HEK293 (cell line): ENCODE data around the gene PPFIA2.
"Not testable (repeated sequence)": the region's sequence is repeated elsewhere in the genome, so short reads cannot be mapped to it uniquely, and the experiment has no call there.

Experiments used
- CTCF ChIA-PET: fragments of 350-600 bp; formaldehyde crosslinking; extraction: SDS; loops from one replicate; lab custom pipeline; 2021; ENCODE audit warnings: antibody characterized with exemption; lab: Yijun Ruan, JAX
- POLR2A ChIA-PET: fragments of 300-600 bp; formaldehyde crosslinking; extraction: SDS; loops from one replicate; lab custom pipeline; 2020; ENCODE audit warnings: antibody characterized with exemption, inconsistent platforms; lab: Yijun Ruan, JAX
- H3K27ac ChIP-seq: fragments of 200-500 bp; sonication (Bioruptor generic); 2 replicates; pipeline ENCODE4 v1.5.1; 2014; ENCODE audit warnings: low read depth, low read length, control low read depth, inconsistent platforms; ENCODE audit errors: extremely low read depth
- H3K36me3 ChIP-seq, 2 experiments: fragments of 200-500 bp in 1 of 2; sonication (Bioruptor generic) in 1 of 2; 1 replicate in 1 of 2; 2 replicates in 1 of 2; pipeline ENCODE4 v1.5.1; 2014 to 2017; ENCODE audit warnings: inconsistent platforms in 2 of 2, low read length in 2 of 2; ENCODE audit not compliant: control insufficient read depth in 2 of 2, insufficient read depth in 1 of 2
- H3K4me1 ChIP-seq: fragments of 200-500 bp; sonication (Bioruptor generic); 2 replicates; pipeline ENCODE4 v1.5.1; 2014; ENCODE audit warnings: mild to moderate bottlenecking, low read length, inconsistent platforms; ENCODE audit not compliant: control insufficient read depth, insufficient read depth
- H3K4me3 ChIP-seq: 2 replicates; pipeline ENCODE4 v1.5.1; 2011; ENCODE audit warnings: low read depth, mild to moderate bottlenecking, control low read depth, low read length, moderate library complexity
- H3K9me3 ChIP-seq: fragments of 200-500 bp; sonication (Bioruptor generic); 2 replicates; pipeline ENCODE4 v1.5.1; 2014; ENCODE audit warnings: low read depth, low read length, inconsistent platforms; ENCODE audit not compliant: control insufficient read depth, insufficient read depth
- FEZF1 ChIP-seq: fragments of 450-650 bp; formaldehyde crosslinking; IDR thresholded peaks from 2 replicates; pipeline ENCODE4 v1.5.1; 2016; ENCODE audit warnings: missing biosample characterization, missing genetic modification characterization
- HOXC10 ChIP-seq: sonication (generic); formaldehyde crosslinking; IDR thresholded peaks from 2 replicates; pipeline ENCODE4 v1.8.1; 2023; ENCODE audit warnings: mild to moderate bottlenecking, missing genetic modification reagents
- MEIS1 ChIP-seq: sonication (generic); formaldehyde crosslinking; IDR thresholded peaks from 2 replicates; pipeline ENCODE4 v1.8.1; 2022; ENCODE audit warnings: missing genetic modification reagents, mild to moderate bottlenecking, borderline replicate concordance
- PBX3 ChIP-seq: sonication (generic); formaldehyde crosslinking; IDR thresholded peaks from 2 replicates; pipeline ENCODE4 v1.8.1; 2022; ENCODE audit warnings: mild to moderate bottlenecking, moderate library complexity, missing genetic modification reagents
- PRDM1 ChIP-seq: fragments of 450-650 bp; formaldehyde crosslinking; IDR thresholded peaks from 2 replicates; pipeline ENCODE4; 2016; ENCODE audit warnings: missing biosample characterization, missing genetic modification characterization
- ZNF19 ChIP-seq: fragments of 450-650 bp; formaldehyde crosslinking; IDR thresholded peaks from 2 replicates; pipeline ENCODE4; 2016; ENCODE audit warnings: missing biosample characterization, missing genetic modification characterization, low read depth
- ZNF248 ChIP-seq: fragments of 450-650 bp; formaldehyde crosslinking; IDR thresholded peaks from 2 replicates; pipeline ENCODE4 v1.5.1; 2017; ENCODE audit warnings: missing biosample characterization, missing genetic modification characterization
- ZNF302 ChIP-seq: fragments of 450-650 bp; formaldehyde crosslinking; IDR thresholded peaks from 2 replicates; pipeline ENCODE4 v1.5.1; 2016; ENCODE audit warnings: missing biosample characterization, missing genetic modification characterization, low read depth
- ZNF311 ChIP-seq: fragments of 450-650 bp; formaldehyde crosslinking; IDR thresholded peaks from 2 replicates; pipeline ENCODE4 v1.5.1; 2017; ENCODE audit warnings: missing biosample characterization, missing genetic modification characterization, borderline replicate concordance
- ZNF394 ChIP-seq: fragments of 450-650 bp; formaldehyde crosslinking; IDR thresholded peaks from 2 replicates; pipeline ENCODE4 v1.5.1; 2016; ENCODE audit warnings: missing biosample characterization, missing genetic modification characterization, mild to moderate bottlenecking, moderate library complexity, borderline replicate concordance
- ZNF629 ChIP-seq: fragments of 450-650 bp; formaldehyde crosslinking; IDR thresholded peaks from 2 replicates; pipeline ENCODE4 v1.5.1; 2017; ENCODE audit warnings: missing biosample characterization, missing genetic modification characterization
- ZNF654 ChIP-seq: fragments of 450-650 bp; formaldehyde crosslinking; IDR thresholded peaks from 2 replicates; pipeline ENCODE4 v1.5.1; 2016; ENCODE audit warnings: low read depth, missing biosample characterization, missing genetic modification characterization
- ZNF76 ChIP-seq: fragments of 450-650 bp; formaldehyde crosslinking; IDR thresholded peaks from 2 replicates; pipeline ENCODE4; 2016; ENCODE audit warnings: low read depth, missing biosample characterization, missing genetic modification characterization, borderline replicate concordance
- TF ChIP-seq, protein P1 (sequence below): fragments of 450-650 bp; formaldehyde crosslinking; IDR thresholded peaks from 2 replicates; pipeline ENCODE4 v1.5.1; 2016; ENCODE audit warnings: missing biosample characterization, missing genetic modification characterization
- TF ChIP-seq, protein P2 (sequence below): fragments of 450-650 bp; formaldehyde crosslinking; IDR thresholded peaks from 2 replicates; pipeline ENCODE4 v1.5.1; 2016; ENCODE audit warnings: missing biosample characterization, missing genetic modification characterization, low read depth

Gene PPFIA2

DNA sequence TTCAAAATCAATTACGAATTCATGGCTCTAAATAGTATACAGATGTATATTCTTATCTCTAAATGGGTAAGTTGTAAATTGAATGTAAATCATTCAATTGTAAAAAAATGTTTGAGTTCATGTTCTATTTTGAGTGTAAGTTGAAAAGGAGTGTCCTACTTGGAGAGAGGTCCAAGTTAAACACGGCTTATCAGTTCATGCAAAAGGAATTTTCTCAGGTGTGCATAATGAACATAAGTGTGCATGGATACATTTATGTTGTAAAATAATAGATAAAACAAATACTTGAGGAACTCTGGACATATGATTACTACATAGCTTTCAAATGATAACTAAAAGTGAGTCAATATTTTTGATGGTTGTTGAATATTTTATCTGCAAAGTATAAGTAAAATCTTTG lies 79.5 kb downstream of the PPFIA2 start (continued):
- TF ChIP-seq MEIS1 (CRISPR knock-in tag) (no peak), PRDM1 (no peak)
- TF ChIP-seq, protein P1, sequence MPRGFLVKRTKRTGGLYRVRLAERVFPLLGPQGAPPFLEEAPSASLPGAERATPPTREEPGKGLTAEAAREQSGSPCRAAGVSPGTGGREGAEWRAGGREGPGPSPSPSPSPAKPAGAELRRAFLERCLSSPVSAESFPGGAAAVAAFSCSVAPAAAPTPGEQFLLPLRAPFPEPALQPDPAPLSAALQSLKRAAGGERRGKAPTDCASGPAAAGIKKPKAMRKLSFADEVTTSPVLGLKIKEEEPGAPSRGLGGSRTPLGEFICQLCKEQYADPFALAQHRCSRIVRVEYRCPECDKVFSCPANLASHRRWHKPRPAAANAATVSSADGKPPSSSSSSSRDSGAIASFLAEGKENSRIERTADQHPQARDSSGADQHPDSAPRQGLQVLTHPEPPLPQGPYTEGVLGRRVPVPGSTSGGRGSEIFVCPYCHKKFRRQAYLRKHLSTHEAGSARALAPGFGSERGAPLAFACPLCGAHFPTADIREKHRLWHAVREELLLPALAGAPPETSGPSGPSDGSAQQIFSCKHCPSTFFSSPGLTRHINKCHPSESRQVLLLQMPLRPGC (tag by site-specific recombination) = no peak

GRCh38 chr12:81670759-81671158 lies 88.4 kb downstream of the PPFIA2 start:
- CTCF ChIA-PET = interaction anchor here (0.7 kb wide), 1 partner anchor 154 kb away, joined by 3 read pairs; no protein-coding TSS in a partner anchor
- POLR2A ChIA-PET = no interaction called here

DNA sequence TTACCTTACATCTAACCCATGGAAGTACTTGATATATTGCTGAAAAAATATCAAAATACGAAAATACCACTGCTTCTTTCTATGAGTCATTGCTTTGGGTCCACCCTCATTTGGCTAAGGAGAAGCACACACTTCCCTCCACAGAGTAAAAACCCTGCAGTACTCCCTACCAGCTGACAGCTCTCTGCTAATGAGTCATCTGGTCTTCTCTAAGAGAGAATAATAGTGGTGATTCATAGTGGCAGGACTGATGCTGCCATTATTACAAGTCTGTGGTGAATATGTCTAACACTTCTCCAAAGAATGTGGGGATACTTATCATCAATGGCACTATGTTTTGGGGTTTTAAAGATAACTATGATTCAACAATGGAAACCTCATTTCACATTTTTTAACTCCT lies 90.7 kb downstream of the PPFIA2 start:
- ChIA-PET POLR2A (no interaction called here), CTCF (no interaction called here)
- no peak overlapping the region for H3K4me3 ChIP-seq
- TF ChIP-seq ZNF394 (tag by site-specific recombination) (peak; percentile 24; the same call in 1 of the 2 replicates), PBX3 (CRISPR knock-in tag) (no peak)
- H3K27ac ChIP-seq = no peak overlapping the region
- no peaks in the 10 kb centered on the region for H3K9me3 ChIP-seq
- H3K36me3 ChIP-seq = no peaks in the 10 kb centered on the region
- H3K4me1 ChIP-seq = no peaks in the 10 kb centered on the region

More at GRCh38 chr12:81670759-81671158, 88.4 kb downstream of the PPFIA2 start:
- Histone ChIP-seq H3K36me3 (no peaks in the 10 kb centered on the region), H3K9me3 (no peaks in the 10 kb centered on the region), H3K27ac (no peak overlapping the region), H3K4me1 (no peaks in the 10 kb centered on the region), H3K4me3 (no peak overlapping the region)
- TF ChIP-seq ZNF629 (no peak), HOXC10 (no peak), ZNF302 (tag by site-specific recombination) (no peak), ZNF311 (no peak), ZNF76 (no peak), FEZF1 (tag by site-specific recombination) (no peak)
- TF ChIP-seq, protein P2, sequence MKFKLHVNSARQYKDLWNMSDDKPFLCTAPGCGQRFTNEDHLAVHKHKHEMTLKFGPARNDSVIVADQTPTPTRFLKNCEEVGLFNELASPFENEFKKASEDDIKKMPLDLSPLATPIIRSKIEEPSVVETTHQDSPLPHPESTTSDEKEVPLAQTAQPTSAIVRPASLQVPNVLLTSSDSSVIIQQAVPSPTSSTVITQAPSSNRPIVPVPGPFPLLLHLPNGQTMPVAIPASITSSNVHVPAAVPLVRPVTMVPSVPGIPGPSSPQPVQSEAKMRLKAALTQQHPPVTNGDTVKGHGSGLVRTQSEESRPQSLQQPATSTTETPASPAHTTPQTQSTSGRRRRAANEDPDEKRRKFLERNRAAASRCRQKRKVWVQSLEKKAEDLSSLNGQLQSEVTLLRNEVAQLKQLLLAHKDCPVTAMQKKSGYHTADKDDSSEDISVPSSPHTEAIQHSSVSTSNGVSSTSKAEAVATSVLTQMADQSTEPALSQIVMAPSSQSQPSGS (tag by site-specific recombination) = 0 out of 2 replicates have a peak, but pooled peaks have one; percentile 11

DNA sequence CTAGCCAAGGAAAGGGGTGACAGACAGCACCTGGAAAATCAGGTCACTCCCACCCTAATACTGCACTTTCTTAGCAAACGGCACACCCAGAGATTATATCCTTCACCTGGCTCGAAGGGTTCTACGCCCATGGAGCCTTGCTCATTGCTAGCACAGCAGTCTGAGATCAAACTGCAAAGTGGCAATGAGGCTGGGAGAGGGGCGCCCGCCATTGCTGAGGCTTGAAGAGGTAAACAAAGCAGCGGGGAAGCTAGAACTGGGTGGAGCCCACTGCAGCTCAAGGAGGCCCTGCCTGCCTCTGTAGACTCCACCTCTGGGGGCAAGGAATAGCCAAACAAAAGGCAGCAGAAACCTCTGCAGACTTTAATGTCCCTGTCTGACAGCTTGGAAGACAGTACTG lies 99.8 kb downstream of the PPFIA2 start:
- CTCF ChIA-PET, H3K9me3 ChIP-seq, POLR2A ChIA-PET, H3K4me3 ChIP-seq, H3K4me1 ChIP-seq, H3K36me3 ChIP-seq, H3K27ac ChIP-seq: not testable (repeated sequence)

DNA sequence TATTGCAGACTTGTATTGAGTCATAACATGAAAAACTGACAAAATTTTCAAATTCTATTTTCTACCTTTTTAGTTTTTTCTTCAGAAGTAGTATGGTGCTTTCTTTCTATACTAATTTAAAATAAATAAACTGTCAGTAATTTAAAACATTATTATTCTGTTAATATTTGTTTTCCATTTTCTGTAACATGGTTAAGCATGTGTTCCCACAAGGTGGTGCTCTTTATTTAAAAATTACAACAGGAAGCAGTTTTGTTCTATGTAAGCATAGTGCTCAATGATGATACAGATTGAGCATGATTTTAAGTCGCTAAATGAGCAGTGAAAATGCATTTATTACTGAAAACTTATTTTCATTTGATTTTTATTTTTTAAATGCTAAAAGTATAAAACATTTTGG lies 114.6 kb downstream of the PPFIA2 start:
- peak; percentile 68 for TF ChIP-seq ZNF654 (tag by site-specific recombination)
- no peak for TF ChIP-seq ZNF19 (tag by site-specific recombination)
- no peak for TF ChIP-seq ZNF248 (tag by site-specific recombination)
- no peak overlapping the region for H3K4me3 ChIP-seq
- H3K4me1 ChIP-seq = no peaks in the 10 kb centered on the region
- no peak overlapping the region for H3K27ac ChIP-seq
- H3K36me3 ChIP-seq = no peaks in the 10 kb centered on the region
- POLR2A ChIA-PET = no interaction called here
- CTCF ChIA-PET = interaction anchor here (0.9 to 1.2 kb wide), 3 partner anchors 47 to 683 kb away, joined by 3 to 4 read pairs (median 4); no protein-coding TSS in a partner anchor
- no peaks in the 10 kb centered on the region for H3K9me3 ChIP-seq
